ENCODE measurements around the gene PCDH12. TPM values are rescaled to one million over a fixed set of nuclear protein-coding genes. Genes with fewer than 3 reads are reported as not detected.

Gene PCDH12
- total RNA-seq, 1 donor, result under 0.01 TPM

GRCh38 chr5:141942185-141942857 is 15.7 kb downstream of the PCDH12 start:
- TF ChIP-seq CTCF (IDR thresholded peaks at IDR 0.05; ENCODE audit: insufficient read depth, low read length), result no peak
- no peak for DNase-seq (ENCODE audit: low read depth)
- H3K4me3 ChIP-seq (ENCODE audit: low read depth, low read length), result no peak overlapping the region

DNA sequence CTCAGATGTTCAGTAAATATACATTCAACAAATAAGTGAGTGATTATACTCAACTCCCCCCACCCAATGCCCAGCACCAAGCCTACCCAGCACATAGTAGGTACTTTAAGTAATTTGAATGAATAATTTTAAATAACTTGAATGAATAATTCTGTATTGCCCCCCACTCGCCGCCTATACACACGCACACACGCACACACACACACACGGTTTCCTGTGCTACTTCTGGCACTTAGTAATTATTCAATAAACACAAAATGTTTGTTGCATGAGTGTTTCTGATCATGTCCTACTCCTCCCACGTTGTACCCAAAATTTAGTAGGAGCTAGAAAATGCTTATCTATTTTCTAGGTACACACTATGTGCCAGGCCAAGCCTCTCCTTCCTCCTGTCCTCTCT is 16.2 kb downstream of the PCDH12 start:
- TF ChIP-seq CTCF (IDR thresholded peaks at IDR 0.05; ENCODE audit: insufficient read depth, low read length), result no peak
- peak; percentile 5 for DNase-seq (ENCODE audit: low read depth)
- no peak overlapping the region for H3K4me3 ChIP-seq (ENCODE audit: low read depth, low read length)

- H3K4me3 ChIP-seq (ENCODE audit: low read depth, low read length), result no peak overlapping the region
- TF ChIP-seq CTCF (IDR thresholded peaks at IDR 0.05; ENCODE audit: insufficient read depth, low read length), result no peak
- DNase-seq (ENCODE audit: low read depth), result peak; percentile 30
Measured at GRCh38 chr5:141941307-141941706, 16.7 kb downstream of the PCDH12 start.

- peak; percentile 23 for TF ChIP-seq CTCF (IDR thresholded peaks at IDR 0.05; ENCODE audit: insufficient read depth, low read length)
- peak; percentile 58 for DNase-seq (ENCODE audit: low read depth)
- H3K4me3 ChIP-seq (ENCODE audit: low read depth, low read length), result no peak overlapping the region
Measured at GRCh38 chr5:141940695-141941271, 17.2 kb downstream of the PCDH12 start.

DNA sequence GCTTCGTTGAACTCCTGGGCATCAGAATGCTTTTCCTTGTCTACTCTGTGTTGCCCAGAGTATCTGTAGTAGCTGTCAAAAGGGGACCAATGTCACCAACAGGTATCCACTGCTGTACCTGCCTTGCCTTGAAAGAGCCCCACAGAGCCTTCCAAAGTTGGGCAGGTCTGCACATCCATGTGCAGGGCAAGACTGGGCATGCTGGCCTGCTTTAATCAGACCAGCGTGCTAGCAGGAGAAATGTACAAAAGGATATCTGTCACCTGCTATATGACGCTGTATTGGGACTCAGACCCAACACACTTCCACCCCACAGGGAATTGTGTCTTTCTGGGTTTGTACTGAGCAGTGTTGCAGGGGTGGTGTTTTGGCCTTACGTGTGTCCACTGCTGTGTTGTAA is 22.5 kb downstream of the PCDH12 start:
- TF ChIP-seq CTCF (IDR thresholded peaks at IDR 0.05; ENCODE audit: insufficient read depth, low read length), result no peak
- no peak overlapping the region for H3K4me3 ChIP-seq (ENCODE audit: low read depth, low read length)
- no peak for DNase-seq (ENCODE audit: low read depth)

DNA sequence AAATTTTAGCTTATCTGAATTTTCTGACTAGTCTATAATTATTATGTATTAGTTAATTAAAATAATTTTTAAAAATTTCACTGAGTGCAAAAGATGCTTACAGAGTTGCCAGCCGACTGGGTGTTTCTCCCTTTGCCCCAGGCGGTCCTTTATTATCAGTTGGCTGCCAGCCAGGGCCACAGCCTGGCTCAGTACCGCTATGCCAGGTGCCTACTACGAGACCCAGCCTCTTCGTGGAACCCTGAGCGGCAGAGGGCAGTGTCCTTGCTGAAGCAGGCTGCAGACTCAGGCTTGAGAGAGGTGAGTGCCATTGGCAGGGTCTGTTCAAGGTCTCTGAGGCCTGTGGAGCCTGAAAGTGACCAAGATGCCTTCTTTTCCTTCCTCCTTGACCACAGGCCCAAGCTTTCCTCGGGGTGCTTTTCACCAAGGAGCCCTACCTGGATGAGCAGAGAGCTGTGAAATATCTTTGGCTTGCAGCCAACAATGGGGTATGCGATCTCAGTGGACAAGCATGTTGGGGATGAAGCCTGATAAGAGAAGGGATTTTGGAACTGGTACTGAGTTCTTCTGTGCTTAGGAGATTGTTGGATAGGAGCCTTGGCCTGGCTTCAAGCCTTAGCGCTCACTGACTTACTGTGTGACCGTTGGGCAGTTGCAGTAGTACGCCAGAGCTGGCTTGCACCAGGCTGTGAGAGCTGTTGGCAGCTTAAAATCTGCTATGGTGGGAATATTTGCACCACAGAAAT is 23.7 kb downstream of the PCDH12 start:
- no peak for TF ChIP-seq CTCF (IDR thresholded peaks at IDR 0.05; ENCODE audit: insufficient read depth, low read length)
- H3K4me3 ChIP-seq (ENCODE audit: low read depth, low read length), result no peak overlapping the region
- DNase-seq (ENCODE audit: low read depth), result peak; percentile 80
